A549 (cell line): Measurements from ENCODE around the gene PDILT.

Source experiments
- CTCF ChIP-seq: fragments of >200 bp; sonication (Bioruptor Twin); formaldehyde crosslinking; IDR thresholded peaks from 3 replicates; pipeline ENCODE4 v1.5.1; 2016
- GATA3 ChIP-seq: IDR thresholded peaks from 2 replicates; pipeline ENCODE4 v1.6.1; 2012; ENCODE audit warnings: borderline replicate concordance
- JUNB ChIP-seq: fragments of >200 bp; sonication (Bioruptor Twin); formaldehyde crosslinking; IDR thresholded peaks from 2 replicates; pipeline ENCODE4 v1.6.1; 2016
- MAX ChIP-seq: IDR thresholded peaks from 2 replicates; pipeline ENCODE4 v1.6.1; 2012
- MYC ChIP-seq: IDR thresholded peaks from 2 replicates; pipeline ENCODE4 v1.6.1; 2012; ENCODE audit warnings: mild to moderate bottlenecking, inconsistent platforms, low read length, improper control_type of control experiment, borderline replicate concordance
- POLR2A ChIP-seq: IDR thresholded peaks from 2 replicates; pipeline ENCODE4 v1.6.1; 2012; ENCODE audit warnings: mild to moderate bottlenecking, low read length
- REST ChIP-seq: fragments of 200-600 bp; sonication (generic); IDR thresholded peaks from 2 replicates; pipeline ENCODE4 v1.6.1; 2016; ENCODE audit warnings: antibody characterized with exemption, mild to moderate bottlenecking, moderate library complexity

GRCh38 chr16:20391045-20391444 is 13.5 kb downstream of the PDILT start:
- no peak for TF ChIP-seq CTCF
- no peak for TF ChIP-seq GATA3
- no peak for TF ChIP-seq REST
- no peak for TF ChIP-seq MAX
- no peak for TF ChIP-seq MYC
- no peak for TF ChIP-seq JUNB
- TF ChIP-seq POLR2A: no peak
